ENCODE results near the gene CAMK4.

The CAMK4 gene

GRCh38 chr5:111537141-111538024 lies 313.2 kb downstream of the CAMK4 start:
- DNase-seq (ENCODE audit: low spot score), result no peak

Measured in iPS-NIHi11 (cell line).